ENCODE measurements around the gene HELZ. TPM values are rescaled to one million over a fixed set of nuclear protein-coding genes. Genes with fewer than 3 reads are reported as not detected.
"Not testable (repeated sequence)": the region's sequence is repeated elsewhere in the genome, so short reads cannot be mapped to it uniquely, and the experiment has no call there.

Gene HELZ
- total and polyA plus RNA-seq, 4 donors = 14.6 to 71.6 (median 33.9) TPM

DNA sequence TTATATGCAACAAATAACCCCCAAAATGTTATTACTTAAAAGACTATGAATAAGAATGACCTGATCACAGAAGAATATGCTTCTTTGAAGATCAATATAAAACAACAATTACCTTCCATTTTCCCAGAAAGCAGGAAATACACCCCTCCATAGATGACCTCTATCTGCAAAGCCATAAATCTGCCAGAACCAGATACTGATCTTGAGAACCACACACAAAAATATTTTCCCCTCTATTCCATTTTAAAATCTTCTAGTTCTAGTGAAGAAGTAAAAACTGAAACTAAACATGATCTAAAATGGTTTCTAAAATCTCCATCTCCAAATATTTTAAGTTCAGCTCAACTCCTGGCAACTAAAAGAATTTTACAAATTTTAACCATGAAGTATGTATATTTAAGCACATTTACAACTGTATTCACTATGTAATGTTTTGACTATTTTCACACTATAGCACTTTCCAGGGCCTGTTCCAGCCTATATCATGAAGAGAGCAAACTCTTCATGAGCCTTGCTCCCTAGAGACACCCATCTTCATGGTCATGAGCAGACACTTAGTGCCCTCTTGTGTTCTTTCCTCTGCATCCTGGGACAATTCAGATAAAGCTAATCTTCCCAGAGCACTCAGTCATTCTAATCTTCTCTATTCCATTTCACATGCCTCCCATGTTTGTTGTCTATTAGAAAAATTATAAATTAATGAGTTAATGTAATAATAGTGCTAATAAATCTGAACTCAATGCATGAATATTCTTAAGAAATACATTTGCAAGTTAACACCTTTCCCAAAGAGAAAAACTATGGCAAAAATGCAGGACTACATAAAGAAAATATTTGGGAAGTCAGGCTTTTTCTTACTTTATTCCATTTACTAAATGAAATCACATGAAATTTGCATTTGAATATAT lies 87.0 kb downstream of the HELZ start:
- no peaks in the 10 kb centered on the region for H3K27me3 ChIP-seq (ENCODE audit: control insufficient read depth, insufficient read depth, low read length)
- H3K36me3 ChIP-seq (ENCODE audit: control insufficient read depth, insufficient read depth, low read length) = peaks cover 3% of the 10 kb centered on the region
- H3K27ac ChIP-seq (ENCODE audit: low read depth, low read length) = no peak overlapping the region
- no peaks in the 10 kb centered on the region for H3K4me1 ChIP-seq (ENCODE audit: control insufficient read depth, insufficient read depth, low read length)
- H3K4me3 ChIP-seq (ENCODE audit: low read depth, low read length) = no peak overlapping the region
- peak; percentile 20 to 89 (median 40) for DNase-seq (ENCODE audit: low read depth in 4 of 6, low spot score in 6 of 6)
- H3K9me3 ChIP-seq (ENCODE audit: control insufficient read depth, insufficient read depth, low read length) = no peaks in the 10 kb centered on the region

- Histone ChIP-seq H3K27ac (ENCODE audit: low read depth, low read length) (no peak overlapping the region), H3K4me3 (ENCODE audit: low read depth, low read length) (no peak overlapping the region), H3K4me1 (ENCODE audit: control insufficient read depth, insufficient read depth, low read length) (no peaks in the 10 kb centered on the region), H3K36me3 (ENCODE audit: control insufficient read depth, insufficient read depth, low read length) (peaks cover 3% of the 10 kb centered on the region), H3K9me3 (ENCODE audit: control insufficient read depth, insufficient read depth, low read length) (no peaks in the 10 kb centered on the region), H3K27me3 (ENCODE audit: control insufficient read depth, insufficient read depth, low read length) (no peaks in the 10 kb centered on the region)
- no peak for DNase-seq (ENCODE audit: low read depth in 4 of 6, low spot score in 6 of 6)
- WGBS (ENCODE audit: insufficient coverage) = 86% methylated on average over 7 of the region's 9 CpGs
These were observed 88.5 kb downstream of the HELZ start for GRCh38 chr17:67156269-67157199.

DNA sequence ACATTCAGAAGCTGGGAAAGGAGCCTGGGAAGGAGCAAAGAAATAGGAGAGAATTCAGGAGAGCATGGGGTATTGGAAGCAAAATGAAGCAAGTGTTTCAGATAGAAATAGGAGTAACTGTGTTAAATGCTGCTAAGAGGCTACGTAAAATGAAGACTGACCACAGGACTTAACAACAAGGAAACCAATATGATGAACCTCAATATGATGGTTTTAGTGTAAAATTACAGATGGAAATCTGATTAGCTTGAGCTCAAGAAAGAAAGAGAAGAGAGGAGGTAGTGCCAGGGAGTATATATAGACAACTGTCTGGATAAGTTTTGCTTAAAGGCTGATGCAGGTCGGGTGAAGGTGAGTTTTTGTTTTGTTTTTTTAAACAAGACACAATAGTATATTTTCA lies 92.2 kb downstream of the HELZ start:
- no peak for DNase-seq (ENCODE audit: low read depth in 4 of 6, low spot score in 6 of 6)
- Histone ChIP-seq H3K36me3 (ENCODE audit: control insufficient read depth, insufficient read depth, low read length) (peaks cover 10% of the 10 kb centered on the region), H3K9me3 (ENCODE audit: control insufficient read depth, insufficient read depth, low read length) (no peaks in the 10 kb centered on the region), H3K4me3 (ENCODE audit: low read depth, low read length) (no peak overlapping the region), H3K4me1 (ENCODE audit: control insufficient read depth, insufficient read depth, low read length) (no peaks in the 10 kb centered on the region), H3K27me3 (ENCODE audit: control insufficient read depth, insufficient read depth, low read length) (no peaks in the 10 kb centered on the region), H3K27ac (ENCODE audit: low read depth, low read length) (no peak overlapping the region)
- WGBS (ENCODE audit: insufficient coverage) = no CpG with 5 or more reads among the region's 2 CpGs

DNA sequence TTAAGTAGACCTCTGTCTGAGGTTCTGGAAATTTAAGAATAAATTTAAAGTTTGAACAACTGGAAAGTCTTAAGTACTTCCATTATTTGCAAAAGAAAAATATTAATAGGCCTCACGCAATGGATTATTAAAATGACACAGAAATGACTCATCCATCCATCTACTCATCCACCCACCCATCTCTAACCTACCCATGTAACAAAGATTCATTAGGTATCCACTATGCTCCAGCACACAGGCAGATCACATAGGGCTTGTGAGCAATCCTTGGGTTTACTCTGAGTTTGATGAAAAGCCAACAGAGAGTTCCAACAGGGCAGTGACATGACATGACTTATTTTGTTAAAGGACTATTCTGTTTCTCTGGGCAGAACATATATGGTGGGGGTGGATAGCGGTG lies 93.3 kb downstream of the HELZ start:
- Histone ChIP-seq H3K4me3 (ENCODE audit: low read depth, low read length) (no peak overlapping the region), H3K27me3 (ENCODE audit: control insufficient read depth, insufficient read depth, low read length) (no peaks in the 10 kb centered on the region), H3K36me3 (ENCODE audit: control insufficient read depth, insufficient read depth, low read length) (peaks cover 14% of the 10 kb centered on the region), H3K9me3 (ENCODE audit: control insufficient read depth, insufficient read depth, low read length) (no peaks in the 10 kb centered on the region), H3K27ac (ENCODE audit: low read depth, low read length) (no peak overlapping the region), H3K4me1 (ENCODE audit: control insufficient read depth, insufficient read depth, low read length) (no peaks in the 10 kb centered on the region)
- WGBS (ENCODE audit: insufficient coverage) = 100% methylated on average over 1 of the region's 2 CpGs
- DNase-seq (ENCODE audit: low read depth in 4 of 6, low spot score in 6 of 6) = no peak

DNA sequence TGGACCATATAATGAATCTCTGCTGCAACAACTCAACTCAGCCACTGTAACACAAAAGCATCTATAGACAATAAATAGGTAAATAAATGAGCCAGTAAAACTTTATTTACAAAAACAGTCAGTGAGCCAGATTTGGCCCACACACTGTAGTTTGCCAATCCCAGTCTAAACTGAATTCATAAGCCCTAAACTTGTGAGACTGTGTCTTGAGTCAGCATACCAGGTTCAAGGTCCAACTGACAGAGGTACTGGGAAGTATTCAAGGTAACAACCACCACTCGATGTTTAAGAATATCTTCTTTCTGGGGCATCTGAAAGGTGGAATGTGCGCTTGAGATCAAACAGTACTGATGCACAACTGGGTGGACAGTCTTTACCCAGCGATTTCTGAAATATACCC lies 94.2 kb downstream of the HELZ start:
- peaks cover 13% of the 10 kb centered on the region for H3K36me3 ChIP-seq (ENCODE audit: control insufficient read depth, insufficient read depth, low read length)
- no peak for DNase-seq (ENCODE audit: low read depth in 4 of 6, low spot score in 6 of 6)
- no peak overlapping the region for H3K4me3 ChIP-seq (ENCODE audit: low read depth, low read length)
- H3K9me3 ChIP-seq (ENCODE audit: control insufficient read depth, insufficient read depth, low read length) = no peaks in the 10 kb centered on the region
- no peaks in the 10 kb centered on the region for H3K4me1 ChIP-seq (ENCODE audit: control insufficient read depth, insufficient read depth, low read length)
- no CpG with 5 or more reads among the region's 3 CpGs for WGBS (ENCODE audit: insufficient coverage)
- no peak overlapping the region for H3K27ac ChIP-seq (ENCODE audit: low read depth, low read length)
- no peaks in the 10 kb centered on the region for H3K27me3 ChIP-seq (ENCODE audit: control insufficient read depth, insufficient read depth, low read length)

- no peak for DNase-seq (ENCODE audit: low read depth in 4 of 6, low spot score in 6 of 6)
- Histone ChIP-seq H3K4me3 (ENCODE audit: low read depth, low read length) (no peak overlapping the region), H3K9me3 (ENCODE audit: control insufficient read depth, insufficient read depth, low read length) (no peaks in the 10 kb centered on the region), H3K36me3 (ENCODE audit: control insufficient read depth, insufficient read depth, low read length) (peaks cover 13% of the 10 kb centered on the region), H3K27ac (ENCODE audit: low read depth, low read length) (no peak overlapping the region), H3K27me3 (ENCODE audit: control insufficient read depth, insufficient read depth, low read length) (no peaks in the 10 kb centered on the region), H3K4me1 (ENCODE audit: control insufficient read depth, insufficient read depth, low read length) (no peaks in the 10 kb centered on the region)
- WGBS (ENCODE audit: insufficient coverage) = 95% methylated on average over 5 of the region's 6 CpGs
These were observed 96.6 kb downstream of the HELZ start for GRCh38 chr17:67148352-67148751.

- H3K4me3 ChIP-seq (ENCODE audit: low read depth, low read length) = no peak overlapping the region
- H3K36me3 ChIP-seq (ENCODE audit: control insufficient read depth, insufficient read depth, low read length) = peaks cover 20% of the 10 kb centered on the region
- no peaks in the 10 kb centered on the region for H3K9me3 ChIP-seq (ENCODE audit: control insufficient read depth, insufficient read depth, low read length)
- 70% methylated on average over 2 of the region's 4 CpGs for WGBS (ENCODE audit: insufficient coverage)
- H3K4me1 ChIP-seq (ENCODE audit: control insufficient read depth, insufficient read depth, low read length) = no peaks in the 10 kb centered on the region
- no peaks in the 10 kb centered on the region for H3K27me3 ChIP-seq (ENCODE audit: control insufficient read depth, insufficient read depth, low read length)
- DNase-seq (ENCODE audit: low read depth in 4 of 6, low spot score in 6 of 6) = no peak
- H3K27ac ChIP-seq (ENCODE audit: low read depth, low read length) = no peak overlapping the region
These were observed 99.7 kb downstream of the HELZ start for GRCh38 chr17:67145183-67145805.

GRCh38 chr17:67143318-67143717 lies 101.7 kb downstream of the HELZ start:
- no peak for DNase-seq (ENCODE audit: low read depth in 4 of 6, low spot score in 6 of 6)
- Histone ChIP-seq H3K4me1 (ENCODE audit: control insufficient read depth, insufficient read depth, low read length) (no peaks in the 10 kb centered on the region), H3K4me3 (ENCODE audit: low read depth, low read length) (no peak overlapping the region), H3K9me3 (ENCODE audit: control insufficient read depth, insufficient read depth, low read length) (no peaks in the 10 kb centered on the region), H3K27ac (ENCODE audit: low read depth, low read length) (no peak overlapping the region), H3K27me3 (ENCODE audit: control insufficient read depth, insufficient read depth, low read length) (no peaks in the 10 kb centered on the region), H3K36me3 (ENCODE audit: control insufficient read depth, insufficient read depth, low read length) (peaks cover 16% of the 10 kb centered on the region)
- 100% methylated on average over 2 of the region's 5 CpGs for WGBS (ENCODE audit: insufficient coverage)

- not testable (repeated sequence) for H3K9me3 ChIP-seq (ENCODE audit: control insufficient read depth, insufficient read depth, low read length); H3K4me1 ChIP-seq (ENCODE audit: control insufficient read depth, insufficient read depth, low read length); H3K4me3 ChIP-seq (ENCODE audit: low read depth, low read length)
These were observed 103.0 kb downstream of the HELZ start for GRCh38 chr17:67142030-67142429.

More at GRCh38 chr17:67142030-67142429, 103.0 kb downstream of the HELZ start:
- DNase-seq (ENCODE audit: low read depth in 4 of 6, low spot score in 6 of 6); H3K36me3 ChIP-seq (ENCODE audit: control insufficient read depth, insufficient read depth, low read length); H3K27ac ChIP-seq (ENCODE audit: low read depth, low read length); H3K27me3 ChIP-seq (ENCODE audit: control insufficient read depth, insufficient read depth, low read length): not testable (repeated sequence)
- WGBS (ENCODE audit: insufficient coverage) = no CpG with 5 or more reads among the region's 1 CpG
